D721Med (cell line): ENCODE results near the gene RAB1B.

Experiments
- DNase-seq: peaks from one replicate; pipeline ENCODE4 v3.0.0; 2011; ENCODE audit warnings: low spot score; ENCODE audit not compliant: insufficient read length
- FAIRE-seq: peaks from 2 replicates; lab custom pipeline; 2011; peaks lifted over from hg19 to GRCh38; lab: Jason Lieb, UNC
- CTCF ChIP-seq: IDR thresholded peaks from 2 replicates; pipeline ENCODE4 v1.5.1; 2012; ENCODE audit warnings: mild to moderate bottlenecking, control low read depth; ENCODE audit not compliant: insufficient read depth; ENCODE audit errors: missing control alignments

RAB1B gene

GRCh38 chr11:66239511-66239910 lies 28.9 kb upstream of the RAB1B start:
- FAIRE-seq (no peak), DNase-seq (no peak)
- TF ChIP-seq CTCF = no peak

GRCh38 chr11:66239998-66240780 lies 28.2 kb upstream of the RAB1B start:
- FAIRE-seq = no peak
- no peak for TF ChIP-seq CTCF
- DNase-seq = no peak

GRCh38 chr11:66240781-66241136 lies 27.7 kb upstream of the RAB1B start:
- TF ChIP-seq CTCF = no peak
- no peak for FAIRE-seq
- DNase-seq = no peak

- no peak for FAIRE-seq
- no peak for TF ChIP-seq CTCF
- no peak for DNase-seq
Measured at GRCh38 chr11:66242095-66242765, 26.2 kb upstream of the RAB1B start.

GRCh38 chr11:66243782-66244535 lies 24.5 kb upstream of the RAB1B start:
- DNase-seq (no peak), FAIRE-seq (no peak)
- TF ChIP-seq CTCF = no peak

GRCh38 chr11:66247295-66247694 lies 21.1 kb upstream of the RAB1B start:
- FAIRE-seq (no peak), DNase-seq (no peak)
- TF ChIP-seq CTCF = no peak
